ENCODE data around the gene PHACTR1.
A peak's percentile ranks its signal among the peaks of the same experiment; 100 is the strongest.
"Not testable (repeated sequence)": the region's sequence is repeated elsewhere in the genome, so short reads cannot be mapped to it uniquely, and the experiment has no call there.

Gene PHACTR1

DNA sequence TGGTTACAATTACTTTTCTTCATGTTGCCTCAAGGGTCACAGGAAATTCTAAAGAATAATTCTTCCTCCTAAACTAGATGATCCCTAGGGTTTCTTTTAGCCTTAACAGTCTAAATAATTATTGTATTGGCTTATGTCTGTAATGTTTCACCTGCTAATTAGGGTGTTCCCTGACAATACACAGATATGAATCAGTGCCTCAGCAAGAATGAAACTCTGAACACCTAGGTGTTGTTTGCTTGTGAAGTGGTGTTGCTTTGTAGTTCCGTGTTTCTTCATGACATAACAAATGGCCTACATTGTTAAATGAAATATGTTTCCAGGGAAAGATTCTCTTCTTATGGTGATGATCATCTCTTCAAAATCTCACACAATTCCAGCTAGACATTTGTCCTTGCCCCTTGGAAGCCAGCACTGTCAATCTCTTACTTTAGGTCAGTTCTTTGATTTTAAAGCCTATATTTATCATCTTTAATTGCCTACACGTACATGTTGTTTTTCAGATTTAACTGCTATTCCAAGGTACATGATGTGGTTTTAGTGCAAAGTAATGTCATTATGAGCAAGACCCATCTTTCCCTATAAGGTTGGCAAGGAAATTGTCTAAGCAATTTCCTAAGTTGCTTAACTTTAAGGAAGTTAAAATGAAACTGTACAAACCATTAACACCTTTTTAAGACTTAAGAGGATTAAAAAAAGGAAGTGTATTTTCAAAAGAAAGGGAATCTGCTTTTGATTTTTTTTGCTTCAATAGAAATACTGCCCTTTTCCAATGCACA is 499.9 kb downstream of the PHACTR1 start:
- peak; percentile 56 for DNase-seq

DNA sequence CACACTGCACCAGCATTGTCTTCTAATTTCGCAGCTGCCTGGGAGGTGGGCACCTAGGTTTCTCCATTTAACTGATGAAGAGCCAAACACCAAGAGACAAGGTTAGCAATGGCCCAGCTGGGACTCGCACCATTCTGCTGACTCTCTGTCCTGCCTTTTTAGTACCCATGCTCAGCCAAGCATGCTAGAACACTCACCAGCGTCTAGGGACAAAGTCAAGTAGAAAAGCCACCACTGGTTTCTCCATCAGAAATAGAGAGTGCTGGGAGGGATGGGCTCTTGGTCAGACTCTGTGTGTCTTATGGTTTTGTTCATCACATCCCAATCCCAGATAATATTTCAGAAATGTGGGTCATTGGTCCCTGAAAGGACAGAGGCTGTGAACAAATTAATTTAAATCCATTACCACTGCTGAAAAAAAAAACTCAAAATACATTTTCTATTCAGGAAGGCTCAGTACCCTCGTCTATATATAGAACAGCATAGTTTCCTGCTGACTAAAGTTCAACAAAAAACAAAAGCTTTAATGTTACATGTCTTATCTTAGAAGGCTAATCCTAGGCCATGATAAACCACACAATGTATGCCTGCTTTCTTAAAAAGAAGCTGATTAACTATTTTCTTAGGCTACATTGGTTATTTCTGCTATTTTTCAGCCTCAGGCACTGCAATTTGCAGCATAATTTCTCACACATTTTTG is 500.8 kb downstream of the PHACTR1 start:
- DNase-seq, result no peak

DNA sequence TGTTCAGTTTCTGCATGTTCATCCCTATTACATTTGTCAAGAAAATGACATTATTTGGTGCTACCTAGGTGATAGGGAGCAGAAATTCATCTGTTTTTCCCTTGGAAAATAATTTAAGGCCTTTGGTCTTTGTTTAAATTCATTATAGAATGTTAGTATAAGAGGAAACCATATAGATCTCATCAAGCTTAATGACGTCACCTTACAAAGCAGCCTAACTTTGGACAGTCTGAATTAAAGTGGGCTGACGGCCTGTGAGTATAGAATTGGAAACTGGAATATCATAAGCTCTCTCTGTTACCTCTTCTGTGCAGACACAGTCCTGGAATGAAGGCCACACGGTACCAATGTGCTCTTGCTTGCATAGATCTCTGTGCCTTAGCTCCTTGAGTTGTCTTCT is 503.7 kb downstream of the PHACTR1 start:
- no peak for DNase-seq

DNA sequence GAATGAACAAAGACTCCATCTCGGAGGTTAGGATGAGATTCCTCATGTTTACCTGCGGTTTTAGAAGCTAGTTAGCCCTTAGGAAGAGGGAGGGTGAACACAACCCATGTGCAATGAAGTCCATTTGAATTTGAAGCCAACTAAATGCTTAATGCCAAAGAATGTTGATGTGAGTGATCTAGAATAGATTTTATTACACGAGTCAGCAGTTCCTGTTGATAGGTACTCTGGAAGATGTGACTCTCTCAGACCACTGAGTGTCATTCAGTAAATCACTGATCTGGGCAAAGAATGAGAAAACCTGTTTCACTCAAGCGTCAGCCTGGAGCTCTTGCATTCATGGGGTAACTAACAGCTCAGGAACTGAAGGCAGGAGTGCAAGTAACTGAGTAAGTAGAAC is 505.5 kb downstream of the PHACTR1 start:
- no peak for DNase-seq

DNA sequence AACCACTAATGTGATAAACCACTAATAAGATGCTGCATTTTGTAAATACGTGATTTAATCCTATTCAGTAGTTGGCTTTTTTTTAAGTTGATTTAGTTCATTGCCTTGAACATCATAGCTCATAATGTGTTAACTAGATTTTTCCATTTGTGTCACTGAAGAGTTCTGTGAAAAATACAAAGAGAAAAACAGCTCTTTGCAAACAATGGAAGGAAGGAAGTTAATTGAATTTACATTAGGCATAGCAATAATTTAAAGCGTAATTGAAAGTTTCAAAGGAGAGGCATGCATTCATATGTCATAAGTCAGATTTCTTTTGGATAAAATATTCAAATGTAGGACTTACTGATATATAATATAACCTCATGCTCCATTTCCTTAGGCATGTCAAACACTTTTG is 509.5 kb downstream of the PHACTR1 start:
- DNase-seq, result no peak

DNA sequence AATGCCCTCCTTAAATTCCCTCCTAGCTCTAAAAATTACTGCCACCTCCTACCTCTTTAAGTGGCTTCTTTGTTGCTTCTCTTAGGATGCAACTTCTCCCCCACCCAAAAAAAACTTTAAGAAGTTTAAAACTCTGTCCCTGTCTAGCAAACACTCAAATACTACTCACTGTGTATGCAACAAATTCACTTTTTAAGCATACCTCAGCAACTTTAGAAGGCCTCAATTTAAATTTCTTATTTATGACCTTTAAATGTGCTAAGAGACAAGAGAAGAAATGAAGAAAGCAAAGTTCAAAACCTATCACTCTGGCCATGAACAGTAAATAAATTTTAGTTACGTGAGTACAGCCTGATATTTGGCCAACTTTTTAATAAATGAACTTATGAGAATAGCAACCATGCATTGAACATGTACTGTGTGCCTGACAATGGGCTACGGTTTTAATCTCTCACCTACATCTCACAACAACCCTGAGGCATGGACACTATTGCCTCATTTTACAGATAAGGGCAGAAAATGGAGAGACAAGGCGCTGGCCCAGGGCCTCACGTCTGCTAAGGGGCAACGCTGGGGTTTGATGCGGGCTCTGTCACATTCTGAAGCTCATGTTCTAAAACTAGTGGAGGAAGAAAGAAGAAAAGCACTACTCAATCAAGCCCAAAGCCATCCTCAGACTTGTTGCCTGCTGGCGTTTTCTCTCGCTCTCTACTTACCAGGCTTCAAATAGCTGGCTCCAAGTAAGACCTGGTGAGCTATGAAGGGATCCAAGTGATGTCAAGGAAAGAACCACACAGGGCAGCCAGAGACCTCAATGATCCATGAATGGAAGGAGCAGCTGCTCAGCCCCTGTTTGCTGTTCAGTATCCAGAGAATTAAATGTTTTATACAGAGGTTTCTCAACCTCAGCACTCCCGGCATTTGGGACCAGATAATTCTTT is 512.0 kb downstream of the PHACTR1 start:
- DNase-seq, result no peak

GRCh38 chr6:13229205-13230085 is 512.9 kb downstream of the PHACTR1 start:
- peak; percentile 26 for DNase-seq

DNA sequence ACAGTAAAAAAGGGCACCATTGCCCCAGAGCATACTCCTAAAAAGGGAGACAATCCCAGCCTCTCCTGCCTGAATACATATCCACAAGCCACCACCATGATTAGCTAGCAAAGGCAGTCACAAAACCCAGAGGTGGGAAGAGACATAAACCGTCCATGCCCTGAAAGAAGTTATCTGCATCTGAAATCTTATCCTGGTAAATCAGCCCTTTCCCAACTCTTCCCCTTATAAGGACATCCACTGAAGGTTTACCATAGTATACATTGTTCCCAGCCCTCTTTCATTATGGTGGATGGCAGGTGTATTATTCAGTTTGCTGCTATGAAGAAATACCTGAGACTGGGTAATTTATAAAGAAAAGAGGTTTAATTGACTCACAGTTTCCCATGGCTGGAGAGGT is 516.5 kb downstream of the PHACTR1 start:
- DNase-seq, result no peak

- DNase-seq, result no peak
These were observed 517.6 kb downstream of the PHACTR1 start for GRCh38 chr6:13234130-13234529.

DNA sequence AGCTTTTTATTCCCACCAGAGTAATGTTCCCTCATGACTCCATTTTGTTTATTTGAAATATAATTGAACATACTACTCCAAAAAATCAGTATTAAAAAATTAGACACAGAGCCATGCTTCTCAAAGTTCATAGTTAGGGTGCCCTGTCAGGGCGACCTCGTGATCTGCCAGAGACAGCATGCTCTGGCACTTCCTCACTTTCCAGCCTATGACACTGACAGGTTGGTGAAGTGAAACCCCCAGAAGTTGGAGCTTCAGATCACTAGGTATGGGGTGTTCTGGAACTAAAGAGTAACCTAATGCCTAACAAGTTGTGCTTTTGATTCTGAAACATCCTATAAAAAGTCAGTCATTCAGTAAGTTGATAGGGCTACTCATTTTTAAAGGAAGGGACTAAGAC is 518.8 kb downstream of the PHACTR1 start:
- no peak for DNase-seq

- no peak for DNase-seq
These were observed 520.8 kb downstream of the PHACTR1 start for GRCh38 chr6:13237318-13237717.

GRCh38 chr6:13238017-13238416 is 521.5 kb downstream of the PHACTR1 start:
- no peak for DNase-seq

DNA sequence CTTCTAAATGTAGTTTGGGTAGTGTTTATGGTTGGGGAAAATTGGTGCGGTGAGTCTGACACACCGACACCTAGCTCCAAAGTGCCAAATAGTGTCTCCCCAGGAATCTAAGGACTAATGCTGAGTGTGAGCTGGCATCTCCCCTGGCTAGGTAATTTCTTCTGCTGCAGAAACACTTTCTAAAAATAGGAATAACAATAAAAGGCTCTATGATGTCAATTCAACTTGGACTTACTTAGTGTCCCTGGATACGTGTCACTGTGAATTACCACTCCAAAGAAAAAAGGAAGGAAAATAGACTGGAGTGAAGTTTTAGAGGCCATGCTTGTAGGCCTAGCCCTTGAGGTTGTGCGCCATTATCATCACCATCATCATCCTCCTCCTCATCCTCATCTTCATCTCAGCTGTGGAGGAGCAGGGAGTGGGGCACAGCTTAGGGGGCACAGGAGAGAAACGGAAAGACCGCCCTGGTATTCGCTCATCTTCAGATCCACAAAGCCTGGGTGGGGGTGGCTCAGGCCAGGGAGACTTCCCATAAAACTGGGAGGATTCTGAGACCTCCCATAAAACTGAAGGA is 522.2 kb downstream of the PHACTR1 start:
- no peak for DNase-seq

DNA sequence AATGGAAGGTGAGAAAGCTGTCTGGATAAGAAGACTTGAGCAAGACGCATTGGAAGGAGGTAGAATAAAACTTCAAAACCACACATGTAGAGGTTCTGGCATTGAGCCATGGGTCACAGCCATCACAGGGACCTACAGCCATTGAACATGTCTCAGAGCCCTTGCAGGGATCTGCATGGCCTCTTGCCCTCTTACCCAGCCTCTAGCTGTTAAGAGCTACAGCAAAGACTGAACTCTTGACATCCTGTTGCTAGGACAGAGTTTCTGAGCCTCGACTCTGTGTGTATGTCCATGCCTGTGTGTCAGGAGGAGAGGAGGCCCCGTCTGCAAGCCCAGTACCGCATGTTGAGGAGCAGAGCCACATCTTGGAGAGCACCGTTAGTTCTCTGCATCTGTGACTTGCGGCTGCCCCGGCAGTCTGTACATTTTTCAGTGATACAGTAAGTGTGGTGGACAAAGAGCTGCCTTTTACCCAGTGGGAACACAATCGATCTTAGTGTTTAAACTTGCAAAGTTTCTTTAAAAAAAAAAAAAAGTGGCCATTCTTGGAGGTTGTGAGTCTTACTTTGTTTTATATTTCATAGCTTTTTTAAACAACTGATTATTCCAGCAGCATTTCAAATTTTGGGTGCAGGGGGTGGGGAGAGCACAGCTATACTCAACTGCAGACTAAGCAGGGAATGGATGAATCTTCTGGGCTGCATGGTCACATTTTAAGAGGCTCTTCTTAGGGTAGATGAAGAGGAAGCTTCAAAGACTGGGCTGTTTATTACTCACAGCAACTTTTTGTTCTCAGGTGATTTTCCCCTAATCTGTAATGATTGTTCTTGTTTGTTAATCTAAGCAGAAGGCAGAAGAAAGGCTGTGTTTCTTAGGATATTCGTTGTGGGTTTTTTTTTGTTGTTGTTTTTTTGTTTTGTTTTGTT is 523.2 kb downstream of the PHACTR1 start:
- DNase-seq, result no peak

GRCh38 chr6:13241364-13241763 is 524.8 kb downstream of the PHACTR1 start:
- no peak for DNase-seq

DNA sequence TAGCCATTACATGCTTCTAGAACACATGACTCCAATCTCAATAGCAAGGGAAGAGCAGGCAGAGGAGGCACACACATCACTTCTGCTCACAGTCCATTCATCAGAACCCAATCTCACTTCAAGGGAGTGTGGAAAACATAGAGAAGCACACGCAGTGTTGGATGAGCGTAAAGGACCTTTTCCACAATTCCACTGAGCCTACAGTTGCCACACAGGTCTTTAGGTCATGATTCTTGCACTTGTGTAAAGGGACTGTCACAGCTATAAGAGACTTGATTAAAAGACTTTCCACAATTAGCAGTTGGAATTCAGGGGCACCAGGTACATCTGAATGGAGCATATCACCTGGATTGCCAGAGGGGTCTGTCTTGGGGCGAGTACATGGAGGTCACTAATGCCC is 525.6 kb downstream of the PHACTR1 start:
- no peak for DNase-seq

DNA sequence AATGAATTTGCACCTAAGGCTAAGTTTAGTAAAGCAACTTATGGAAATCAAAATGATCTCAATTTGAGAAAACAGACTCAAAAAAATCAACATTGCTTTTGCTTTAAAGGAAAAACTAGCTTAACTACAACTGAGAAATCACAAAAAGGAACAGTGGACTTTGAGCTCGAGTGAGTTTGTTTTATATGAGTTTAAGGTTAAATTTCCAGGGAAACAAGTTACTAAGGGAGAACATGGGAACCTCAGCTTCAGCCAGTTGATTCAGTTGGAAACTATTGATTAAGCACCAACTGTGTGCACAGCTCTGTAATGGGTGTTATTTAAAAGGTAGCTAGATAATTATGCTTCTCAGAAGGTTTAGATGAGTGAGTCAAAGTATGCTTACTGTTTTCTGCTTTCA is 526.0 kb downstream of the PHACTR1 start:
- no peak for DNase-seq

- no peak for DNase-seq
These were observed 526.5 kb downstream of the PHACTR1 start for GRCh38 chr6:13243033-13243432.

DNA sequence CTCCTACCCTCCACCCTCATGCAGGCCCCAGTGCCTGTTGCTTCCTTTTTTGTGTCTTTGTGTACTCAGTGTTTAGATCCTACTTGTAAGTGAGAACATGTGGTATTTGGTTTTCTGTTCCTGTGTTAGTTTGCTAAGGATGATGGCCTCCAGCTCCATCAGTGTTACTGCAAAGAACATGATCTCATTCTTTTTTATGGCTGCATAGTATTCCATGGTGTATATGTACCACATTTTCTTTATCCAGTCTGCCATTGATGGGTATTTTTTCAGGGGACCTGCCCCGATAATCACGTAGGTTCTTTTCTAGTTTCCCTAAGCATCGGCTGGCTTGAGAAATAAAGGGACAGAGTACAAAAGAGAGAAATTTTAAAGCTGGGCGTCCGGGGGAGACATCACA is 527.2 kb downstream of the PHACTR1 start:
- DNase-seq, result not testable (repeated sequence)

DNA sequence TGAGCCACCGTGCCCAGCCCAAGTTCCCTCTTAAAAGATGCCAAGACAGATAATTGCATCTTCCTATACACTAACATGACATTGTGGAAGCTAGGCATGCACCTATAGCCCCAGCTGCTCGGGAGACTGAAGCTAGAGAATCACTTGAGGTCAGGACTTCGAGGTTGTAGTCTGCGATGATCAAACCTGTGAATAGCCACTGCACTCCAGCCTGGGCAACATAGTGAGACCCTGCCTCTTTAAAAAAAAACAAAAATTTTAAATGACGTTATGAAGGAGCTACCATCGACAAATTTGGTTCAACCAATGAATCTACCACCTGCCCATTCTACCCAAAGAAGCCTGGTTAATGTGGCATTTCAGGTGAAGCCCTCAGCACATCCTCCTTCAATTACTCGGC is 531.1 kb downstream of the PHACTR1 start:
- DNase-seq, result no peak

DNA sequence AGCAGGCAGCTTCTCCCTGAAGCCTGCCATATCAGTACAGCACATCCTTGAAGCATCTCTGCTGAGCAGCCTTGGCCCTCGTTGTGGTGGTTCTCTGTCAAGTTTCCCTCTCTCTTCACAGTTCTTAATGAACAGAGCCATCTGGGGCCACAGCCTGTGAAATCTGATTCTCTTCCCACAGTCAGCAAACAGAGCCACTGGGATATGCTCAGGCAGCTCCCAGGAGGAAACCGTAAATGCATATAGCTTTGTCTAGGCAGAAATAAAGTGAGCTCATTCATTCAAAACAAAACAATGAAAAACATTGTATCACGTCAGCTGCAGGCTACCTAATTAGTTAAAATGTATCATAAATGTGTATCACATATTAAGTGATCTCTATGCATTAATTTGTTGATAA is 531.5 kb downstream of the PHACTR1 start:
- peak; percentile 77 for DNase-seq

Measured in NCI-H1436 (cell line).